AG20443 (cell line): Measurements from ENCODE around the gene OCEL1.
A peak's percentile ranks its signal among the peaks of the same experiment; 100 is the strongest.

Experiments
- DNase-seq: peaks from one replicate; pipeline ENCODE4 v3.0.0; 2012; ENCODE audit warnings: low spot score, mixed read lengths

Gene OCEL1

DNA sequence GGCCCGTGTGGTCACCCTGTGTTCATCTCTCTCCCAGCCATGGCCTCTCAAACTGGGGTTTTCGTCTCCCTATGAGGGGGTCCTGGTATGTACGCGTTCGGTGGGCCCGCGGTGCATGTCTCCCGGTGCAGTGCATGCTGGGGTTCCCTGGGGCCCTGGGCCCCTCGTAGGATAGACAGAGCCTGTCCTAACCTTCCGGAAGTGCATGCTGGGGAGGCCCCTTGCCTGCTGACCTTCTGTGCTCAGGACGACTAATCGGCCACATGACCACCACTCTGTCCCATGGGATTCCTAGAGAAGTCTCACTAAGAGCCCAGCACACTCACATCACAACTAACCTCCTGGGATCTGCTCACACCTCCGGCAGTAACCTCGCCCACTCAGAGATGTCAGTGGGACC lies 15.7 kb upstream of the OCEL1 start:
- peak; percentile 11 for DNase-seq

DNA sequence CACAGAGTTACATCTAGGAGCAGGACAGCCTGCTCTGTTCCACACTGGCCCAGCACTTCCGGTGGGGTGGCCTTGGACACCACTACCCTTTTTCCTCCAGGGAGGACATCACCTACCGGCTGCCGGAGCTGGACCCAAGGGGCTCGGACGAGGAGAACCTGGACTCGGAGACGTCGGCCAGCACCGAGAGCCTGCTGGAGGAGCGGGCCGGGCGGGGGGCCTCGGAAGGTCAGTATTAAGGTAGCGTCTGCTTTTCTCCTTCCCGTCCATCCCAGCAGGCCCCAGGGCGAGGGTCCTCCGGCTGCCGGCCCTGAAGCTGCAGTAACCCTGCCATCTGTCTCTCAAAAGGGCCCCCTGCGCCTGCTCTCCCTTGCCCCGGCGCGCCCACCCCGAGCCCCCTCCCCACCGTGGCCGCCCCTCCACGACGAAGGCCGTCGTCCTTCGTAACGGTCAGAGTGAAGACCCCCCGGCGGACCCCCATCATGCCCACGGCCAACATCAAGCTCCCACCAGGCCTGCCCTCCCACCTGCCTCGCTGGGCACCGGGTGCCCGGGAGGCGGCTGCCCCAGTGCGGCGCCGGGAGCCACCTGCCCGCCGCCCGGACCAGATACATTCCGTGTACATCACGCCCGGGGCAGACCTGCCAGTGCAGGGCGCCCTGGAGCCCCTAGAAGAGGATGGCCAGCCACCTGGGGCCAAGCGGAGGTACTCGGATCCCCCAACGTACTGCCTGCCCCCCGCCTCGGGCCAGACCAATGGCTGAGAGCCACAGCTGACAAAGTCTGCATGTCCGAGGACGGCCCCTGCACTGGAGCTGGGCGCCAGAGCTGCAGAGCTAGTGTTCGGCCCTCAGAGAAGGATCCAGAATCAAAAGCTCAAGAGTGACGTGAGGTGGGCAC lies 14.2 kb upstream of the OCEL1 start:
- no peak for DNase-seq

DNA sequence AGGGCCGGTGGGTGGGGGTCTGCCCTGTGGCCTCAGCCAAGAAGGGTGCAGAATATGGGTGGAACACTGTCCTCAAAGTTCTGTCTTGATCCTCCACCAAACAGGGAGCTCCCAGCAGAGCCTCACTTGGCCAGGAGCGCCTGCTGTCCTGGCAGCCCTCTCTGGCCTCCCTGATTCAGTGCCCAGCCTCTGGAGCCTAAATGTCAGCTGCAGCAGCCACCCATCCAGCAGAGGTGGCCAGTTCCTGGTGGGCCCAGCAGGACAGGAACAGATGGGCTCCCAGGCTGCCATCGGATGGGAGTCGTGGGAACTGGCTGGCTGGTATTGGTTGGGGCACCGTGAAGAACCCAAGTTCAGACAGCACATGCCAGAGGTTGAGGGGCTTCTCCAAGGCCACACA lies 12.7 kb upstream of the OCEL1 start:
- peak; percentile 13 for DNase-seq

DNA sequence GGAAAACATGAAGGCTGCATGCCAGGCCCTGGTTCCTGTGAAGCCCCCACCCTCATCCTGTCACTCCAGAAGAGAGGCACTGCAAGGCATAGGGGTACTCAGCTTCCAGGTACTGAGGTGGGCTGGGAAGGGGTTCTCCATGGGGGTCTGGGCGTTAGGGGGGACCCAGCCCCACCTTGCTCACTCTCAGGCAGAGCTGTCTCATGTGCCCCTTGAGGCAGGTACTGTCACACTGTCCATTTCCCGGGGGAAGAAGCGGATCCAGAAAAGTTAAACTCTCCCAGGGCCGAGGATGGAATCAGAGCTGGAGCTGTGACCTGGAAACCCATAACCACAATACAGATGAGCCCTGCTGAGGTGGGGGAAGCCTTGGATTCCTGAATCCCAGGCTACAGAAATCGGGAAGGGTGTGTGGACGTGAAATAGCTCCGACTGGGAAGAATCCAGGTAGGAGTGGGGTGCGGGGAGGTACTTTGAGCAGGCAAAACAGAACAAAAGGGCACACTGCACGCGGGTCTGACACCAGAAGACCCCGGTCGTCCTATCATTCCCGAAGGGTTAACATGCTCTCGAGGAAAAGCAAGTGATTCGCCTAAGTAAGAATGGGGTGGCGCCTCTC lies 11.4 kb upstream of the OCEL1 start:
- peak; percentile 9 for DNase-seq

DNA sequence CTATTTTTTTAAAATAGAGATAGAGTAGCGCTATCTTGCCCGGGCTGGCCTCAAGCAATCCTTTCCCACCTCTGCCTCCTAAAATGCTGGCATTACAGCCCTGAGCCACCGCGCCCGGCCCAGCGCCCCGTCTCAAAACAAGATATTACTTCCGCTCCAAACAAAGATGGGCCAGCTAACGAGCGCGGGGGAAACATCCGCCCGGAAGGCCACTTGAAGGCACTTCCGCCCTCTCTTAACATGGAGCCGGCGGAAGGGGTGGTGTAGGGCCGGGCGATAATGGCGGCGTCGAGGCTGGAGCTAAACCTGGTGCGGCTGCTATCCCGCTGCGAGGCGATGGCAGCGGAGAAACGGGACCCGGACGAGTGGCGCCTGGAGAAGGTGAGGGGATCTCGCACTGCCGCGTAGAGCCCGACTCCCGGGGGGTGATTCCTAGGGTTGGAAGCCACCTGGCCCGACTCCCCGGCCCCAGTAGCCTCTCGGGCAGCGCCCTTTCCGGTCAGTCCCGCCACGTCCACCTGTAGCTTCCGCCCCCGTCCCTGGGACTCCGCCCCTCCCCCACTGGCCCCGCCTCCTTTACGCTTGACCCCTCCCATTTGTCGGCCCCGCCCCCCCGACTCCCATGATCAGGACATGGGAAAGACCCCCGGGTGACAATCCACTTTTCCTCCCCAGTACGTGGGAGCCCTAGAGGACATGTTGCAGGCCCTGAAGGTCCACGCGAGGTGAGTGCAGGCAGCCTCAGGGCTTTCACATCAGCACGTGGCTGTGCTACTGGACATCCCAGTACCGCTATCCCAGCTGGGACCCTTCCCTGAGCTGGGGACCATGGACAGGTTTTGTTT lies 10.7 kb upstream of the OCEL1 start, which contains the start of gene USE1:
USE1 (plus strand) TSS at position 231 of the 845 bp plus-strand sequence; CDS start at position 280, 49 bp downstream.
- peak; percentile 94 for DNase-seq

DNA sequence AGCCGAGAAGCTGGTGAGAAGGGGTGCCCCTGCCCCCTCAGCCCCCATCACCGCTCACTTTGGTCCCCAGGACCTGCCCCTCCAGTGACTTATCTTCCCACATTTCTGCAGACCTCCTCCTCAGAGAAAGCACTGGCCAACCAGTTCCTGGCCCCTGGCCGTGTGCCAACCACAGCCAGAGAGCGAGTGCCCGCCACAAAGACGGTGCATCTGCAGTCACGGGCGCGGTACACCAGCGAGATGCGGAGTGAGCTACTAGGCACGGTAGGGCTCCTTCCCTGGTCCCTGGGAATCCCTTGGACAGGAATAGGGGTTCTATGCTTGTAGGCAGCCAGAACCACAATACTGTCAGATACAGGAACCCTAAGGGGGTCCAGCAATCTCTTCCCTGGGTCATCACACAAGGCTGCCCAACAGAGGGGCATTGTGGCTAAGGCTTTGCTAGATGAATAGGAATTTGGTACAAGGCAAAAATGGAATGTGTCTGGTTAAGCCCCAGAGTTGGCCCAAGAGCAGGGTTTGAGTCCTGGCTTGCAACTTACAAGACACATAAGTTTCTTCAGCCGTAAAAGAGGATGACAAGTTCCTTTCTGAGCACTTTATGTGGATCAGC lies 9.9 kb upstream of the OCEL1 start:
- DNase-seq, result no peak

DNA sequence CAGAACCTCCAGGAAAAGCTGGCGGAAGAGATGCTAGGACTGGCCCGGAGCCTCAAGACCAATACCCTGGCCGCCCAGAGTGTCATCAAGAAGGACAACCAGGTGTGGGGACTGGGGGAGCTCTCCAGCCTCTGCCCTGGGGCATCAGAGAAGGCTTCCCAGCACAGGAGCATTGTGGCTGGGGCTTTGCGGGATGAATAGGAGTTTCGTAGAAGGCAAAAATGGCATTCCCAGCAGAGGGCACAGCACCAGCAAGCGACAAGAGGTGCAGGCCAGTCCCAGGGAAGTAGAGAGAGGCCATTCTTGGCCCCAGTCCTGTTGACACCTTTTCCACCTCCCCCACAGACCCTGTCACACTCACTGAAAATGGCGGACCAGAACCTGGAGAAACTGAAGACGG lies 6.7 kb upstream of the OCEL1 start:
- DNase-seq, result no peak

DNA sequence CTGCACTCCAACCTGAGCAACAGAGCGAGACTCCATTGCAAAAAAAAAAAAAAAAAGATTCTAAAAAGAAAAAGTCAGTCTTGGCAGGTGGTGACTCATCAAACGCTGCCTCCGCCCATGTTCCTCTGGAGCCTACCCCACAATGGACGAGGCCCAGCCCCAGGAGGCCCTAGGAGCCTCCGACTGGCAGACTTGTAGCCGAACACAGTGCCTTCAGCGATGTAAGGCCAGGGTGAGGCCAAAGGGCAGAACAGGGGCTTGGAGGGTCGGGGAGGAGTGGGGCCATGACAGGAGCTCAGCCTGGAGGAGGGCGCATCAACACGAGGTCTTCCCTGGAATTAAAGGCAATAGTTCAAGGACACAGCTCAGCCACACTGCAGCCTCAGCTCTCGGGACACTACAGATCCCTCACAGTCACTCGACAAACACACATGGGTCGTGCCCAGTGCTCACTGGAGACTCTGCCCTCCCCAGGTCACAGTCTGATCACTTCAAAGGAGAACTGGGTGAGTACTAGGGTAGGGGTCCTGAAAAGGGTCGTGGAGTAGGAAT lies 5.7 kb upstream of the OCEL1 start:
- peak; percentile 85 for DNase-seq

DNA sequence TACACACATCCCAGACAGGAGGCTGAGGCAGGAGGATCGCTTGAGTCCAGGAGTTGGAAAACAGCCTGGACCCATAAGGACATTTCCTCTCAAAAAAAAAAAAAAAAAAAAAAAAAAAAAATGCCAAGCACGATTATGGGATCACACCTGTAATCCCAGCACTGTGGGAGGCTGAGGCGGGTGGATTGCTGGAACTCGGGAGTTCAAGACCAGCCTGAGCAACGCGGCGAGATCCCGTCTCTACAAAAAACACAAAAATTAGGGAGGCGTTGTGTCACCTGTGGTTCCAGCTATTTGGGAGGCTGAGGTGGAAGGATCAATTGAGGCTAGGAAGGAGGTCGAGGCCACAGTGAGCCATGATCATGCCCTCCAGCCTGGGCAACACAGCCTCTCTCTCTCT lies 973 bp upstream of the OCEL1 start:
- no peak for DNase-seq

DNA sequence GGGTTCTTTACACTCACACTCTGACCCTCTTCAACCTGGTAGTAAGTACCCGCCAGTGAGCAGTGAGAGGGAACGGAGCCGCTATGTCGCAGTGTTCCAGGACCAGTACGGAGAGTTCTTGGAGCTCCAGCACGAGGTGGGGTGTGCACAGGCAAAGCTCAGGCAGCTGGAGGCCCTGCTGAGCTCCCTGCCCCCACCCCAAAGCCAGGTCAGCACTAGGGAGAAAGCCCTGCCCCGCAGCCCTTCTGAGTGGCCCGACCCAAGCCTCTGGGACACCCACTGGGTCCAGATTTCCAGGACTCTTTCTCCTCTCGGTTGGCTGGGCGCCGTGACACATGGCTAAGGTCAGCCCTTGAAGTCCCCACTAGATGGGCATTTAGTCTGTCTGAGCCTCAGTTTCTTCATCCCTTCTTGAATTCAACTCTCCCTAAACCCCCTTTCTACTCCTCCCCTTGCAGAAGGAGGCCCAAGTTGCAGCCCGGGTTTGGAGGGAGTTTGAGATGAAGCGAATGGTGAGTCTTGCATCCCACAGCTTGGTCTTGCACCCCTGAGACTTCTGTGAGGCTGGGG lies 1.9 kb downstream of the OCEL1 start:
- no peak for DNase-seq

DNA sequence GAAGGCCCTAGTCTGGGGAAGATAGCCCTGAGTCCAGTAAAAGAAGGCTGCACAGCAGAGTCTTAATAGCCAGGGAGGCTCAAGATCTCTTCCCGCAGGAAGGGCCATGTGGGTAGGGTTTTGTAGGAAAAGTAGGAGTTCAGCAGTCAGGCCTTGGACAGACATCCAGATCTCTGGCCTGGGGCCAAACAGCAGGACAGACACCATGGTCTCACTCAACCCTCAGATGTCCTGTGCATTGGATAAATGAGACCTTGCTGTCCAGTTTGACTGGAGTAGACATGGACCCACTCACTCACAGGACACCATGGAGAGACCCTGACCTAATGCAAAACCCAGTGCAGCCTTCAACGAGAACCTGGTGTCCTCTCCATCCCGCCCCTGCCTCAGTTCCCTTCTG lies 3.9 kb downstream of the OCEL1 start:
- DNase-seq, result no peak

DNA sequence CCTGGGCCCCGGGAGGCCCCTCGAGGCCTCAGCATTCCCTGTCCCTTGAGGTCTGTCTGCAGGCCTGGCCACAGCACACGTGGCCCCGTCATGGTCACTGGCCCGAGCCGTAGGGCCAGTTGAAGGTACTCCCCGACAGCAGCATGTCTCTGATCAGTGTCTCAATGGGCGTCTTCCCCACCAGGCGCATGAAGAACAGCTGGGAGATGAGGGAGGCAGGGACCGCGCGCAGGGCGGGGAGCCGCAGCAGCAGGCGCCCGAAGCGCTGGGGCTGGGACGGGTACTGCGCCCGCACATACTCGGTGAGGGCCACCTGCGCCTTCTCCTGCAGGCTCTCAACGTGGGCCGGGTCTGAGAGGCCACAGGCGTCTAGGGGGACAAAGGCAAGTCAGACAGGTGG lies 6.2 kb downstream of the OCEL1 start:
- DNase-seq, result no peak

DNA sequence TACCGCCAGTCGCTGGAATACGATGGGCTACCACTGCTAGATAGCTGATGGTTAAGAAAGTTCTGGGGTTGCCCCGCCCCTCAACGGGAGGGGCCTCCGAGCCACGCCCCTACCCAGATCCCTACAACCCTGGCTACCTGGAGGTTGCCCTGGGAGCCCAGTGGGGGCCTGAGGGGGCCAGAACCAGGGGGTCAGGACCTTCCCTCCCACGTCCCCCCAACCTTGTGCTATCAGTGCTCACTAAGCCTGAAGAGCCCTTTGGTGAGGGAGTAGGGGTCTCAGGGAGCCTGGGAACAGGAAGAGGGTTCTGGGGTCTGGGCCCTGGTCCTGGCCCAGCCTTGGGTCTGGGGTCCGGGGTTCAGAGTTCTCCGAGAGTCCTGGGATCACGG lies 8.9 kb downstream of the OCEL1 start:
- peak; percentile 77 for DNase-seq

DNA sequence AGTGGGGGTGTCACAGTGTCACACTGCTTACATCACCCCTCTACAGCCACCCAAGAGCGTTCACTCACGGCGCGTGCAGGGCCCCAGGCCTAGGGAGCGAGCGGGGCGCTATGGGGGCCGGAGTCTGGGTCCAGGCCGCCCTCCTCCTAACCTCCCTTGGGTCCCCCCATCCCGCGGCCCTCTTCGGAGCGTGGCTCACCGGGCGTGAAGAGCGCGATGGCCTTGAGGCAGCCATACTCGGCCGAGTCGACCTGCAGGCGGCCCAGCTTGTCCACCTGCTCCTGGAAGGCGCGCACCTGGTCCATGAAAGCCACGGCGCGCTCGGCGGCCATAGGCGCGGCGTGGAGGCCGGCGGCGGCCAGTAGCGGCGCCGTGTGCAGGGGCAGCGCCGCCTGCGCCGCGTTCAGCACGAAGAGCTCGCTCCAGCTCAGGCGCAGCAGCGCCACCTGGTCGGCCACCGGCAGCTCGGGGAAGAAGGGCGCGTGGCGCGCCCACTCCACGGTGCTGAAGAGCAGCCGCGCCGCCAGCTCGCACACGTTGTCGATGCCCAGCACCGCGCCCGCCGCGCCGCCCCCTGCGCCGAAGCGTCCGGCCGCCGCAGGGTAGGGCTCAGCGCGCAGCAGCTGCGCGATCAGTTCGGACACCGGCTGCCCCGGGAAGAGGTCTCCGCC lies 9.4 kb downstream of the OCEL1 start:
- peak; percentile 67 for DNase-seq

DNA sequence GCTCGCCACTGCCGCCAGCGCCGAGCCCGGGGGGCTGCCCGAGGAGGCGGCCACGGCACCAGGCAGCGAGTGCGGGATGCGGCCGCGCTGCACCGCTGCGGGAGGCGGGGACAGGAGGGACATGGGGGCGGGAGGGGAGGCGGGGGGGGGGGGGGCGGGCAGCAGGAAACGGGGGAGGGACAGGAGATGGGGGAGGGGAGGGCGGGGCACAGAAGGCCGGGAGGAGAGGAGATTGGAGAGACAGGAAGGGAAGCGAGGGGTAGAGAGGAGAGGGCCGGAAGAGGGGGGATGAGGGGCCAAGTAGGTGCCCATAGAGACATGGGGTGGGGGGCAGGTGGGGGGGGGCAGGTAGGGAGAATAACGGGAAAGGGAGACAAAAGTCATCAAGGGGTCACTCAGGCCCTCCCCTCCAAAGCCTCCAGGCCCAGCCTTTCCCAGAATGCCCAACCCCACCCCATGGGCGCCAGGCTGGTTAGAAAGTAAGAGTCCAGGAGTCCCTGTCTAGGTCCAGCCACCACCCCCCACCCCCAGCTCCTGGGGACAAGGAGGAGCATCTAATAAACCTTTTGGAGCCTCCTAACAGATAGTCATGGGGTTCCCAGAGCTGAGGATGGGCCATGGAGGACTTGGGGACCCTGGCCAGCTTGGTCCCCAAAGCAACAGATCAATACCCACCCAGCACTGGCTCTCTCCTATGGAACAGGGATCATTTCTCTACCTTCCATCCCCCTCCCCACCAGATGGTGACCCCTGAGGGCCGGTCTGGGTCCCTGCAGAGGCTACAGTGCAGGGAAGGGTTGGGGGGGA lies 10.1 kb downstream of the OCEL1 start:
- peak; percentile 60 for DNase-seq

DNA sequence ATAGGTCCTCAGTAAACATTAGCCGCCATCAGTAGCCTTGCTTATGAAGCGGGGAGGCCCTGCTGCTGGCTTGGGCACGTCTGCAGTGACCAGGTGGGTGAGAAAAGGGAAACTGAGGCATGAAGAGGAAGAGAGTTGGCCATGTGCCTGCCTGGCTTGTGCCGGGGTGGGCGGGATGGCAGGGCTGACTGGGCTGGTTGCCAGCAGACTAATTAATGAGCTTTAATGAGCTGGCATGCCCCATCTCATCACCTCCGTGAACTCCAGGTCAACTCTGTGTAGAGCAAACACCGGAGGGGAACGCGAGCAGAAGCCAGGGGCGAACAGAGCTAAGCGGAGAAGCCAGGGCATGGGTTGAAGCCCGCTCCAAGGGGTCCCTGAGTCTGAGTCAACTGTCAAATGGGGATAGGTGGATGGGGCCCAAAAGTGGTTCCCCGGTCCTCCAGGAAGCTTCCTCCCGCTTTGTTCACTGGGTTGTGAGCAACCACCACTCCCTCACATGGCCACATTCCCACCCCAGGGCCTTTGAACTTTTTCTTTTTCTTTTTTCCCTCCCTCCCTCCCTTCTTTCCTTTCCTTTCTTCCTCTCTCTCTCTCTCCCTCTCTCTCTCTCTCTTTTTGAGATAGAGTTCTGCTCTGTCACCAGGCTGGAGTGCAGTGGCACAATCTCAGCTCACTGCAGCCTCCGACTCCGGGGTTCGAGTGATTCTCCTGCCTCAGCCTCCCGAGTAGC lies 11.0 kb downstream of the OCEL1 start:
- DNase-seq, result no peak

DNA sequence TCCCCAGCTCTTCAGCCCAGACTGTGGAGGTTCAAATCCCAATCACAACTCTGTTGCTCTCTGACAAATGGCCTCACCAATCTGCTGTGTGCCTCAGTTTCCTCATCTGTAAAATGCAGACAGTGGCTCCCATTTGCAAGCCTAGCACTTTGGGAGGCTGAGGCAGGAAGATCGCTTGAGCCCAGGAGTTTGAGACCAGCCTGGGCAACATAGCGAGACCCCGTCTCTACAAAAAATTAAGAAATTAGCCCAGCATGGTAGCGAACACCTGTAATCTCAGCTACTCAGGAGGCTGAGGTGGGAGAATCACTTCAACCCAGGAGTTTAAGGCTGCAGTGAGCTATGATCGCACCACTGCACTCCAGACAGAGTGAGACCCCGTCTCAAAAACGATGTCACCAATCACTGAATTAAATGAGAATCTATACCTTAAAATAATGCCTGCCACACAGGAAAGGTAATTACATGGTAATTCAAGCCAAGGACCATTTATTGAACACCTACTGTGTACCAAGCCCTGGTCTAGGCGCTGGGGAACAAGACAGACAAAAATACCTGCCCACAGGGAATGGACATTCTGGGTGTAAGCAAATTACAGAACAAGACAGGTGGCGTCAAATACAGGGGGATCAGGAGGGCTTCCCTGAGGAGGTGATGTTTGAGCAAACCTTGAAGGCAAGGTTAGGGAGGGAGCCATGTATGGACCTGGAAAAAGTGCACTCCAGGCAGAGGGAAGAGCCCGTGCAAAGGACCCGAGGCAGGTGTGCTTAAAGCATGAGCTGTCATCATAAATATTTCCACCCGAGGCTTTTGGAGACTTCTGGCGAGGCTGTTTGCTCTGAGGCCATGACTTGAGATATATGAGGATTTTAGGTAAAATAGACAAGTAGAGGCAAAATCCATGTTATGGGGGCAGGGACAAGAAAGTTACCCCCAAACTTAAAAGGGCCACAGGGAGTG lies 12.0 kb downstream of the OCEL1 start:
- DNase-seq, result no peak

DNA sequence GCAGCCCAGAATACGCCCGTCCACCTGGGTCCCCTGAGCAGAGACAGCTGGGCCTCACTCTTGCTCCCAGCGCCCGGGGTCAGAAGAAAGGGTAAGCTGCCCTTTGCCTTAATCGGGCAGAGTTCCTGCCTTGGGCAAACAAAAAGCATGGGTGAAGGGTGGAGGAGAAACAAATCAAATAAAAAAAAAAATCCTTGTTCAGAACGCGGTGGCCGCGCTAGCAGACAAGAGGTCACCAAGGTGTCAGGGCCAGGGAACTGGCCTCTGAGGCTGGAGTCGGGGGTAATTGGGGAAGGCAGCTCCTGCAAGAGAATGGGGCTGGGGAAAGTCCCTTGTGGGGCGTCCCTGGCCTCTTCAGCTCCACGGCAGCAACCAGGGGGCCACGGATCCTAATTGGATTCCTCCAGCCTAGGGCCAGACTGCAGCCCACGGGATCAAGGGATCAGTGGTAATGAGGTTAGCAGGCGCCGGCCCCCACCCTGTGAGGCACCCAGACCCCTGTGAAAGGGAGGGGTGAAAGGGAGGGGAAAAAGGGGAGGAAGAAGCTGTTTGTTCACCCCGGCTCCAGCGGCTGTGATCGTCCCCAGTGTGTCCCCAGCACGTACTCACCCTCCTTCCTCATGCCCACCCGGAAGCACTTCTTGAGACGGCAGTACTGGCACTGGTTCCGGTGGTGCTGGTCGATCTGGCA lies 14.2 kb downstream of the OCEL1 start:
- no peak for DNase-seq
